A673 (cell line): Measurements from ENCODE around the gene ARHGAP1.

ENCODE experiments used
- EZH2 ChIP-seq: fragments of 200-600 bp; sonication (generic); IDR thresholded peaks from 2 replicates; pipeline ENCODE4 v1.6.1; 2017; ENCODE audit warnings: borderline replicate concordance, low read depth, mild to moderate bottlenecking, mixed read lengths, antibody characterized with exemption, low read length; ENCODE audit not compliant: poor library complexity, severe bottlenecking
- TF ChIP-seq, protein P1 (sequence below): fragments of 300-800, 200-600 bp; sonication (generic); conservative IDR thresholded peaks from 2 replicates; pipeline ENCODE4 v1.5.1; 2017; ENCODE audit warnings: low read depth, mild to moderate bottlenecking, antibody characterized with exemption, low read length, moderate library complexity, mixed read lengths

DNA sequence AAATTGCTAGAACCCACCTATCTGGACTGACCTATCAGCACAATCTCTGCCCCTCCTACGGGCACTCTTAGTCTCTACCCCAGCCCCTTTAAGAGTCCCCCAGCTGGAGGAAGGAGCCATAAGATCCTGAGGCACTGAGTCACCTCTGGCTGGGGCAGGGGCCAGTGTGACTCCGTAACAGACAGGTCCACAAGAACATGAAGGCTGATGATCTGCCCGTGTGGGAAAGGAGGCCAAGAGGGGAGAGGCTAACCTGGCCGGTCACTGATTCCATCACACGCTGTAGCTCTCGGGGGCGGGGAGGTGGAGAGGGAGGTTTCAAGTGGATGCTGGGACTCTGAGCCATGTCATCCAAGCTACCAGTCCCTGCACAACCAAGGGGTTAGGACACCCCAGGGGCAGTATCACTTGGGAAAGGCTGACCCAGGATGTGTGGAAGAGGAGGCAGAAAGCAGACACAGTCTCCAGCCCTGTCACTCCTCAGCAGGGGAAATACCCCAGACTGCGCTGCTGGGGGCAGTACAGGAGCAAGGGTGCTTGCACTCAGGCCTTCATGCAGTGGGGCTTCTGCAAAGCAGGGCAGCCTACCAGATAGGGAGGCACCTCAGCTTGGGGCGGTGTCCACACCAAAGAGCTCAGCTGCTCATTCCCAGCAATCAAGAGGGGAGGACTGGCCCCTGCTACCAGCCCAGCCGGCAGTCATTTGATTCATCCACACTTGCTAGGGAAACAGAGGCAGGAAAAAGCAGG, 22.3 kb downstream of the ARHGAP1 start:
- TF ChIP-seq, protein P1, sequence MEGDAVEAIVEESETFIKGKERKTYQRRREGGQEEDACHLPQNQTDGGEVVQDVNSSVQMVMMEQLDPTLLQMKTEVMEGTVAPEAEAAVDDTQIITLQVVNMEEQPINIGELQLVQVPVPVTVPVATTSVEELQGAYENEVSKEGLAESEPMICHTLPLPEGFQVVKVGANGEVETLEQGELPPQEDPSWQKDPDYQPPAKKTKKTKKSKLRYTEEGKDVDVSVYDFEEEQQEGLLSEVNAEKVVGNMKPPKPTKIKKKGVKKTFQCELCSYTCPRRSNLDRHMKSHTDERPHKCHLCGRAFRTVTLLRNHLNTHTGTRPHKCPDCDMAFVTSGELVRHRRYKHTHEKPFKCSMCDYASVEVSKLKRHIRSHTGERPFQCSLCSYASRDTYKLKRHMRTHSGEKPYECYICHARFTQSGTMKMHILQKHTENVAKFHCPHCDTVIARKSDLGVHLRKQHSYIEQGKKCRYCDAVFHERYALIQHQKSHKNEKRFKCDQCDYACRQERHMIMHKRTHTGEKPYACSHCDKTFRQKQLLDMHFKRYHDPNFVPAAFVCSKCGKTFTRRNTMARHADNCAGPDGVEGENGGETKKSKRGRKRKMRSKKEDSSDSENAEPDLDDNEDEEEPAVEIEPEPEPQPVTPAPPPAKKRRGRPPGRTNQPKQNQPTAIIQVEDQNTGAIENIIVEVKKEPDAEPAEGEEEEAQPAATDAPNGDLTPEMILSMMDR: peak; percentile 21; the same call in 1 of the 2 replicates
- TF ChIP-seq EZH2: no peak
